Suprapubic skin (tissue), 4 donors: ENCODE measurements around the gene CETN1.

Source experiments
- CTCF ChIP-seq, 2 donors: fragments of 200-600 bp in 1 of 2; fragments of 450-650 bp in 1 of 2; sonication (generic) in 1 of 2; IDR thresholded peaks; one replicate each; pipeline ENCODE4 v1.5.1; 2016 to 2019; ENCODE audit warnings: antibody characterized with exemption in 2 of 2, mild to moderate bottlenecking in 1 of 2, moderate library complexity in 1 of 2
- EP300 ChIP-seq: sonication (generic); formaldehyde crosslinking; IDR thresholded peaks from one replicate; pipeline ENCODE4 v1.6.1; 2017; ENCODE audit warnings: antibody characterized with exemption
- POLR2AphosphoS5 ChIP-seq, 3 donors: sonication (generic); formaldehyde crosslinking; IDR thresholded peaks; one replicate each; pipeline ENCODE4 v1.6.1; 2017; ENCODE audit warnings: antibody characterized with exemption in 3 of 3

GRCh38 chr18:582465-582864 lies 2.3 kb downstream of the CETN1 start:
- TF ChIP-seq EP300 (no peak), POLR2AphosphoS5 (IDR thresholded peaks at IDR 0.05) (no peak), CTCF (IDR thresholded peaks at IDR 0.05) (no peak)
